T-helper 2 cell treated with Interferon-gamma antibody and Interleukin-4, amounts not matched to agents 100 ng/mL and 5 ng/mL, for 36 hours (primary cell): ENCODE measurements around the gene DOCK3. TPM values are rescaled to one million over a fixed set of nuclear protein-coding genes. Genes with fewer than 3 reads are reported as not detected.
"Not testable (repeated sequence)": the region's sequence is repeated elsewhere in the genome, so short reads cannot be mapped to it uniquely, and the experiment has no call there.

Experiments used
- intact Hi-C: fragments of 100-400 bp; cut with micrococcal nuclease; formaldehyde crosslinking; loops from one replicate; pipeline ENCODE4 v1.15.1; 2023
- total RNA-seq: library from RNA; stranded (reverse); gene quantifications from 2 replicates; pipeline ENCODE4 v1.2.3, GENCODE V29; 2022

Gene DOCK3
- total RNA-seq, 1 donor from 2014 or later, result 0.93 TPM

DNA sequence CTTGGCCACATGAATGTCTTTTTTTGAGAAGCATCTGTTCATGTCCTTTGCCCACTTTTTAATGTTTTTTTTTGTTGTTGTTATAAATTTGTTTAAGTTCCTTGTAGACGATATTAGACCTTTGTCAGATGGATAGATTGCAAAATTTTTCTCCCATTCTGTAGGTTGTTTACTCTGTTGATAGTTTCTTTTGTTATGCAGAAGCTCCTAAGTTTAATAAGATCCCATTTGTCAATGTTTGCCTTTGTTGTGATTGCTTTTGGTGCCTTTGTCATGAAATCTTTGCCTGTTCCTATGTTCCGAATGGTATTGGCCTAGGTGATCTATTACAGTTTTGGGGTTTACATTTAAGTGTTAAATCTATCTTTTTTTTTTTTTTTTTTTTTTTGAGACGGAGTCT lies 116.2 kb downstream of the DOCK3 start:
- intact Hi-C loops, result not testable (repeated sequence)

DNA sequence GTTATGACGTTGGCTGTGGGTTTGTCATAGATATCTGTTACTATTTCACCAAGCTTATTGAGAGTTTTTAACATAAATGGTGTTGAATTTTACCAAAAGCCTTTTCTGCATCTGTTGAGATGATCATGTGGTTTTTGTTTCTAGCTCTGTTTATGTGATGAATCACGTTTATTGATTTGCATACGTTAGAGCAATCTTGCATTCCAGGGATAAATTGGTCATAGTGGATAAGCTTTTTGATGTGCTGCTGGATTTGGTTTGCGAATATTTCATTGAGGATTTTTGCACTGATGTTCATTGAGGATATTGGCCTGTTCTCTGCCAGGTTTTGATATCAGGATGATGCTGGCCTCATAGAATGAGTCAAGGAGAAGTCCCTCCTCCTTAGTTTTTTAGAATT lies 117.8 kb downstream of the DOCK3 start:
- intact Hi-C loops, result no loop called here

DNA sequence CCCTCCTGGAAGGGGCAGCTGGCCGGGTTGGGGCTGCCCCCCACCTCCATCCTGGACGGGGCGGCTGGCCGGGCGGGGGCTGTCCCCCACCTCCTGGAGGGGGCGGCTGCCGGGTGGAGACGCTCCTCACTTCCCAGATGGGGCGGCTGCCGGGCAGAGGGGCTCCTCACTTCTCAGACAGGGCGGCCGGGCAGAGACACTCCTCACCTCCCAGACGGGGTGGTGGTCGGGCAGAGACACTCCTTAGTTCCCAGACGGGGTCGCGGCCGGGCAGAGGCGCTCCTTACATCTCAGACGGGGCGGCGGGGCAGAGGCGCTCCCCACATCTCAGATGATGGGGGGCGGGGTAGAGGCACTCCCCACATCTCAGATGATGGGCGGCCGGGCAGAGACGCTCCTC lies 129.1 kb downstream of the DOCK3 start:
- intact Hi-C loops, result not testable (repeated sequence)

DNA sequence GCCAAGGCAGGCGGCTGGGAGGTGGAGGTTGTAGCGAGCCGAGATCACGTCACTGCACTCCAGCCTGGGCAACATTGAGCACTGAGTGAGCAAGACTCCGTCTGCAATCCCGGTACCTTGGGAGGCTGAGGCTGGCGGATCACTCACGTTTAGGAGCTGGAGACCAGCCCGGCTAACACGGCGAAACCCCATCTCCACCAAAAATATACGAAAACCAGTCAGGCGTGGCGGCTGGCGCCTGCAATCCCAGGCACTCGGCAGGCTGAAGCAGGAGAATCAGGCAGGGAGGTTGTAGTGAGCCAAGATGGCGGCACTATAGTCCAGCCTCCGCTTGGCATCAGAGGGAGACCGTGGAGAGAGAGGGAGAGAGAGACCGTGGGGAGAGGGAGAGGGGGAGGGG lies 129.6 kb downstream of the DOCK3 start:
- intact Hi-C loops, result not testable (repeated sequence)

DNA sequence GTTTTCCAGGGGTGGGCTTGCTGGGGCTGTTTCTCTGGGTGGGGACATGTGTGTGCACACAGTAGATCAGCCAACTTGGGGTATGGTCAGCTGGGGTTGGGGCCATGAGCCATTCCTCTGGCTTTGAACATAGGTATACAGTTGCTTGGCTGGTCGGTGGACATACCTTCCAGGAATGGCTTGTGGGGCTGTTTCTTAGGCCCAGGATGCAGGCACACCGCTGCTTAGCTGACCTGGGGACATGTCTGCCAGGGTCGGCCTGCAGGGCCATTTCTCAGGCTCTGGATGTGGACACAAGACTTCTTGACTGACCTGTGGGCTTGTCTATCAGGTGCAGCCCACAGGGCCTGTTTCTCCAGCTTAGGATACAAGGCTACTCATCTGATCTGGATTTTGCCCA lies 130.6 kb downstream of the DOCK3 start:
- intact Hi-C loops, result no loop called here

DNA sequence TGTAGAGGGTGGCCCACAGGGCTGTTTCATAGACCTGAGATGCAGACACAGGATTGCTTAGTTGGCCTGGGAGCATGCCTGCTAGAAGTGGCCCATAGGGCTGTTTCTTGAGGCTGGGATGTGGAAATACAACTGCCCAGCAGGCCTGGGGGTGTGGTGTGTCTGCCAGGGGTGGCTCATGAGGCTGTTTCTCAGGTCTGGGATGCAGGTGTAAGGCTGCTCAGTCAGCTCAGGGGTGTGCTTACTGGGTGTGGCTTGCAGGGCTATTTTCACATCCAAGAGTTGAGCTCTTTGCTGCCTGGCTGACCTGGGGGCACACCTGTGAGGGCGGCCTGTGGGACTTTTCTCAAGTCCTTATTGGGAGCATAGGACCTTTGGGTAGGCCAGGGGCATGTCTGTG lies 131.3 kb downstream of the DOCK3 start:
- intact Hi-C loops, result no loop called here

DNA sequence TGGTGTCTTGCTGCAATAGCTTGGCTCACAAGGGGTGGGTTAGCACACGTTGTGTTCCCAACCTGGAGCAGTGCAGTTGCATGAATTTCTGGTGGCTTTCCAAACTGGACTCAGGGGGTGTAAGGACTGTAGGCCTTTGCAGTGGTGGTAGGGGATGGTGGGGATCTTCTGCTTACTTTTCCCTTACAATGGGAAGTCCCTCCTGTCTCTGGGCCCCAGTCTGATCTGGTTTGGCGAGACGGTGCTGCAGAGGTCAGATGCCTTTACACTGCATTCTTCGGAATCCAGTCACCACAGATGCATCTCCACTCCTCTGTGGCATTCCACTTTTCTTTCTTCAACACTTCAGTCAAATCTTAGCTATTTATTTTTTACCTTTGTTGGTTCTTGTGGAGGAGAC lies 132.1 kb downstream of the DOCK3 start:
- intact Hi-C loops, result no loop called here

DNA sequence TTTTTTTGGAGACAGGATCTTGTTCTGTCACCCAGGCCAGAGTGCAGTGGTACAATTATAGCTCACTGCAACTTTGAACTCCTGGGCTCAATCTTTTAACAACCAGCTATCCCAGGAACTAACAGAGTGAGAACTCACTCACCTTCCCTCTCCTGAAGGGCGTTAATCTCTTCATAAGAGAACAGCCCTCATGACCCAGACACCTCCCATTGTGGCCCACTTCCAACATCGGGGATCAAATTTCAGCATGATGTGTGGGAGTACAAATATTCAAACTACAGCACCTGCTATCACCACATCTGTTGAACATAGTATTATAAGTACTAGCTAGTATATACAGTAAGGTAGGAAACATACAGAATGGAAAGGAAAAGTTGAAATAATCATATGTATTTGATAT lies 132.5 kb downstream of the DOCK3 start:
- intact Hi-C loops, result no loop called here

DNA sequence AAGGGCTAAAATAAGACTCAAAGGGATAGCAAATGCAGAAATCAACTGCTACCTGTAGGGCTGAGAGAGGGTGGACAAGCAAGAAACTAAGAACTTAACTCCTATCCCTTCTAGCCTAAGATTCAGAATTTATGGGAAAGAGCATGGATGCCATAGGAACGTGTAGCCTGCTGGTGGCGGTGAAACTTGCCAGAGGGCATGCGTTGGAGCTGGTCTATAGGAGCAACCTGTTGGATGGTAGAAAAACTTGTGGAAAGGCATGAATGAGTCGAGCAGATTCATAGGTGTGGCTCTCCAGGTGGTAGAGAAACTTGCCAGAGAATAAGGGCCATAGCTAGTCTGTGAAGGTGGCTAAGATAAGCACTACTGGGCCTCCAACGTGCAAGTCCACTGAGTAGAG lies 137.2 kb downstream of the DOCK3 start:
- intact Hi-C loops, result no loop called here

DNA sequence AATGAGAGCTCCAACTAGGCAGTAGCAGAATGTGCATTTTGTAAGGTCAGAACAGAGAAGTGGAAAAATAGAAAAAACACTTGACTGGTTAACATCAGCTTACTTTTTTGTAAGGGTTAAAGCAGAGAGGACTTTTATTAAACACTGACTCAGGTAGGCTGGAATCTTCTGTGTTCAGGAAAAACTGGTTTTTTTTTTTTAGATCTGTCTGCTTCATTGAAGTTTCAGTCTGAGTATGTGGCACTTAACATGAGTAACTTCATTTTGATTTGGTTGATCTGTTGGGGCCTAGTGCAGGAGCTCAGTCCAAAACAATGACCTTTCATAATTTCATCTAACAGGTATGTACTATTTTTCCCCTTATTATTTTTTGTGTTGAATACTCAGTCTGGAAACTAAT lies 141.1 kb downstream of the DOCK3 start:
- intact Hi-C loops, result no loop called here

DNA sequence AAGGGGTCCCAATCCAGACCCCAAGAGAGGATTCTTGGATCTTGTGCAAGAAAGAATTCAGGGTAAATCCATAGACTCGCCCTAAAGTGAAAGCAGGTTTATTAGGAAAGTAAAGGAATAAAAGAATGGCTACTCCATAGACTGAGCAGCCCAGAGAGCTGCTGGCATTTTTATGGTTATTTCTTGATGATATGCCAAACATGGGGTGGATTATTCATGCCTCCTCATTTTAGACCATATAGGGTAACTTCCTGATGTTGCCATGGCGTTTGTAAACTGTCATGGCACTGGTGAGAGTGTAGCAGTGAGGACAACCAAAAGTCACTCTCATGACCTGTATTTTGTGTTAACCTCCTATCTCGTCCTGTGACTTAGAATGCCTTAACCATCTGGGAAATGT lies 142.2 kb downstream of the DOCK3 start:
- intact Hi-C loops, result no loop called here

DNA sequence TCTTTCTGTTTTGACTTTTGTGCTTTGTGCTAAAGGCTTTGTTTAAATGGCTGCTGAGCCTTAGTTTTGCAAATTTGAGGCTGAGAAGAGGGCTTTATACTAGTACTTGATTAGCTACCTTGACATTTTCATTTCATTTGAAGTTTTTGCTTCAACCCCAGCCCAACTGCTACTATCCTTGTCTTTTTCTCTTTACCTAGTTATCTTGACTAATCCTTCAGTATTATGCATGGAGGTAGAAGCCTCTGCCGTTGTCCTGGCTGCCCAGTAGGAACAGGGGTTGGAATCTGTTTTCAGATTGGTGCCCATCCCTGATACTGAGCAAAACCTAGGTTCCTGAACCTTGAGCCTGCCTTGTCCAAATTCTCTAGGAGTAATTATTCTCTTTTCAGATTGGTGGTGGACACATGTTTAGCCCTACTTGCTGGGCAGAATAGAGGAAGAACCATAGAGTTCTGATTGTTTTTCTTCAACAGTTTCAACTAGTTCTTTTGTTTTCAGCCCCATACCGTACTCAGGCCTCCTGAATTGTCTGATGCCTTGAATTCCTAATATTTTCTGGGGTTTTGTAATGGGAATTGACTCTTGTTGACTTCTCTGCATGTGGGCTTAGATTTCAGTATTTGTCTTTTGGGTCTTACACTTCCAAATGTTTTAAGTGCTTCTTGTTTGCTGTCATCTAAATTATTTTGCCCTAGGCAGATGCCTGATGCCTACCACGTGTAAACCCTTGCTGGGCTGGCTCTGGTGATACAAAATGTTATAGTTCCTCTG lies 143.2 kb downstream of the DOCK3 start:
- intact Hi-C loops, result no loop called here

DNA sequence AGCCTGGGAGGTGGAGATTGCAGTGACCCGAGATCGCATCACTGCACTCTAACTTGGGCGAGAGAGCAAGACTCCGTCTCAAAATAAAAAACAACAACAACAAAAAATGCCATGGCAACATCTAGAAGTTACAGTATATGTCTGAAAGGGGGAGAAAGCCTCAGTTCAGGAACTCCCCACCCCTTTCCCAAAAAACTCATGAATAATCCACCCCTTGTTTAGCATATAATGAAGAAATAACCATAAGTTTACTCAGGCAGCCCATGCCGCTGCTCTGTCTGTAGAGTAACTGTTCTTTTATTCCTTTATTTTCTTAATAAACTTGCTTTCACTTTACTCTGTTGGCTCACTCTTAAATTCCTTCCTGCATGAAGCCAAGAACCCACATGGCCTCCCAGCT lies 145.2 kb downstream of the DOCK3 start:
- intact Hi-C loops, result no loop called here

DNA sequence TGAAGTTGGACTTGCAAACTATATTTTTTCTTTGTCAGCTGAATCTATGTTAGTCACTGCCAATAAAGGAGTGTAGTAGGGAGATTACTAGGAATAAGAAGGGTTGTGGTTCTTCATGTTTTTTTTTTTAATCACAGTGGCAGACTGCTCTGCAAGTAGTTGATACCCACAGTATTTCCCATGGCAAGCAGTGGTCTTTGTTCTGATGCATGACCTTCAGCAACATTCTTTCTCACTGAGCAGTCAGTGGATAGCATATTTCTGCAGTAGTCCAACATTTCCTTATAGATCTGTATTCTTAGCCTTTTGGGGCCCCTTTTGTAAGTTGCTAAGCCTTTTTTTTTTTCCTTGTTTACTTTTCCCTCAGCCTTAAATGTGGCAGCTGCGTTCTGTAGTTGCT lies 151.1 kb downstream of the DOCK3 start:
- intact Hi-C loops, result no loop called here

DNA sequence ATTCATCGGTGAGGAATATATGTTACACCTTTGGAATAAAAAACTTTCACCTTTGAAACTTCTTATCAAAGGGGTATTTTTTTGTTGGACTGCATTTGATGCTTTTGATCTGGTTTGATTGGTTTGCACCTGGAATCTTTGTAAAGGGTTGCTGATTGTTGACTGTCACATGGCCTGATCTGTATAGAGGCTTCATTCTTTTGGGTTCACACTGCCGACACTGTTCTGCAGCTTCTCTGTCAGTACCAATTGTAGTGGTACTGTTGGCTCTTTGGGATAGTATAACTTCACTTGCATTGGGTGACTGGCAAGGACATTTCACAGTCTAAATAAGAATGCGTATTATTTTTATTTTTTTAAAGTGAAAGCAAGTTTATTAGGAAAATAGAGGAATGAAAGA lies 155.7 kb downstream of the DOCK3 start:
- intact Hi-C loops, result no loop called here

DNA sequence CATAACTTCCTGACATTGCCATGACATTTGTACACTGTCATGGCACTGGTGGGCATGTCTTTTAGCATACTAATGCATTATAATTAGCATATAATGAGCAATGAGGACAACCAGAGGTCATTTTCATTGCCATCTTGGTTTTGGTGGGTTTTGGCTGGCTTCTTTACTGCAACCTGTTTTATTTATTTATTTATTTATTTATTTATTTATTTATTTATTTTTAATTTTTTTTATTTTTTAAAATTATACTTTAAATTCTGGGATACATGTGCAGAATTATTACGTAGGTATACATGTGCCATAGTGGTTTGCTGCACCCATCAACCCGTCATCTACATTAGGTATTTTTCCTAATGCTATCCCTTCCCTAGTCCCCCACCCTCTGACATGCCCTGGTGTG lies 156.3 kb downstream of the DOCK3 start:
- intact Hi-C loops, result not testable (repeated sequence)

DNA sequence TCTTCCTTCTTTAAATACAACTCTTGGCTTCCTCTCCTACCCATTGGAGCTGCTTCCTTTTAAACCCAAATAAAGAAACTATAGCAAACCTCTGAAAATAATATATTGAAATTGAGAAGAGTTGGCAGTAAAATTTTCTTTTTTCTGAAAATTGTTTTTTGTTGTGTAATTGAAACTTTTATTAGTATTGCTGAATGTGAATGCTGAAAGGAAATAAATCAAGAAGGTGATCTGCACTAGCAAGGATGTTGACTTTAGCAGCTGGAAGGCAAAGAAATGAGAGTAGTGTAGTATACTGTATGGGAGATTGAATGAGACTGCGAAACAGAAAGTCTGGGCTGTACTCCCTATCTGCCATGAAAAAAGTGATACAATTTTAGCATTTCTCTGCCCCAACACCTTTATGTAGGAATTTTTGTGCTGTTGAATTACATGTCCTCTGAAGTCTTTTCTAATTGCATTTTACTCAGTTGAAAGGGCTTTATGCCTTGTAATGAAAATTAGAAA lies 166.3 kb downstream of the DOCK3 start:
- intact Hi-C loops, result no loop called here

DNA sequence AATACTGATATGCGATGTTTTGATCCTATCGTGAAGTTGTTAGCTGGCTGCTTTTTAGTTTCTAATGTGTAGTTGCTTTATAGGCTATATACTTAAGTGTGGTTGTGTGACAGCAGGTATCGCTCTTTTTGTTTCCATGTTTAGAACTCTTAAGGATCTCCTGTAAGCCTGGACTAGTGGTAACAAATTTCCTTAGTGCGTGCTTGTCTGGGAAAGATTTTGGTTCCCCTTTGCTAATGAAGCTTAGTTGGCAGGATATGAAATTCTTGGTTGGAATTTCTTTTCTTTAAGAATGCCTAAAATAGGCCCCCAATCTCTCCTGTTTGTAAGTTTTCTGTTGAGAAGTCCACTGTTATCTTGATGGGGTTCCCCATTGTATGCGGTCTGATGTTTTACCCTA lies 173.6 kb downstream of the DOCK3 start:
- intact Hi-C loops, result no loop called here

DNA sequence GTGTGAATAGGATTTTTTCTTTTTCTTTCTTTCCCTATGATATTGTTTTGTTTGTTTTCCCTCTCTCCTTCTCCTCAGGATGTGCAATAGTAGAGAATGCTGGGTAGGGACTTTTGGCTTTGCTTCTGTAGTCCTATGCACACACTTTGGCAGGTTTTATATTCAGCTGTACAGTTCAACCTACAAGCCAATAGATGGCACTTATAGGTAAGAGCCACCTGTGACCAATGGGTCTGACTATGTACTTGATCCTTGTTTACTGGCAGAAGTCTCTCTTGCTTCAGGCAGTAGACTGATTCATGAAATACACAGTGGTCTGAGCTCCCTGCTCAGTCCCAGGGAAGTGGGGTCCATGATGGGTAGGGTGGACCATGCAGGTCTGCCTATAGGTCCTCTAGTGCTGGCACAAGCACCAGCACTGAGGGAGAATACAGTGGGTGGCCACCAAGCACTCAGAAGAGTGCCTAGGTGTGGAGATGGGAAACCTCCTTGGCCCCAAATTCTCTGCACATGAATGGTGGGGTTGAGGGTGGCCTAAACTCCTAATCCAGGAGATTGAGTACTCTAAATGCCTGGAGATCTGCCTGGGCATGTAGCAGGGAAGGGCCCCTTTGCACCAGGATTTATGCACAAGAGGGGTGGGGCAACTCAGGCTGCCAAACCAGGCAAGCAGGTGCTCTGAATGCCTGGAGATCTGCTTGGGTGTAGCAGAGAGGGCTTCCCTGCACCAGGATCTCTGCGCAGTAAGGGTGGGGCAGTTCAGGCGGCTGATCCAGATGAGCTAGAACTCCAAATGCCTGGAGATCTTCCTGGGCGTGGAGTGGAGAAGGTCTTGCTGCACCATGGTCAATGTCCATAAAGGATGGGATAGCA lies 176.1 kb downstream of the DOCK3 start:
- intact Hi-C loops, result no loop called here

DNA sequence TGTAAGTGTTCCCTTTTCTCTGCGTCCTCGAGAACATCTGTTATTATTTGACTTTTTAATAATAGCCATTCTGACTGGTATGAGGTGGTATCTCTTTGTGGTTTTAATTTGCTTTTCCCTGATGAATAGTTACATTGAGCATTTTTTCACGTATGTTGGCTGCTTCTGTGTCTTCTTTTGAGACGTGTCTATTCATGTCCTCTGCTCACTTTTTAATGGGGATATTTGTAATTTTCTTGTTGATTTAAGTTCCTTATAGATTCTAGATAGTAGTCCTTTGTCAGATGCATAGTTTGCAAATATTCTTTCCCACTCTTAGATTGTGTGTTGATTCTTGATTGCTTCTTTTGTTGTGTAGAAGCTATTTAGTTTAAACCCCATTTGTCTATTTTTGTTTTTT lies 179.2 kb downstream of the DOCK3 start:
- intact Hi-C loops, result no loop called here

DNA sequence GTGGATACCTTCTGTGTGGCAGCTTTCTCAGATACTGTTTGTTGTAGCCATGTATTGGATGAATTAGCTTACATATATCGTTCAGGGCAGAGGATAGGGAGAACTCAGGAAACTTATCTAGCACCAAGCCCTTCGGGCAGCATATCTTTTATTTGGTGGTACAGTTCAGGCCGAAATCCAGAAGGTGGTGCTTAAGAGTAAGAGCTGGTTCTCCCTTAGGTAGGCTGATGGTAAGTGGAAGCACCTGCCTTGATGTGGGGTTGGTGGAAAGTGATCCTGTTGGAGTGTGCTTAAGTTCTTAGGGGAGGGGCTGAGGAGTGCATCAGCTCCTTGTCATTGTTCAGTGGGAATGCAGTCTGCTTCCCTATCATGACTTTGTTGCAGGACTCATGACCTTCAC lies 187.5 kb downstream of the DOCK3 start:
- intact Hi-C loops, result no loop called here

DNA sequence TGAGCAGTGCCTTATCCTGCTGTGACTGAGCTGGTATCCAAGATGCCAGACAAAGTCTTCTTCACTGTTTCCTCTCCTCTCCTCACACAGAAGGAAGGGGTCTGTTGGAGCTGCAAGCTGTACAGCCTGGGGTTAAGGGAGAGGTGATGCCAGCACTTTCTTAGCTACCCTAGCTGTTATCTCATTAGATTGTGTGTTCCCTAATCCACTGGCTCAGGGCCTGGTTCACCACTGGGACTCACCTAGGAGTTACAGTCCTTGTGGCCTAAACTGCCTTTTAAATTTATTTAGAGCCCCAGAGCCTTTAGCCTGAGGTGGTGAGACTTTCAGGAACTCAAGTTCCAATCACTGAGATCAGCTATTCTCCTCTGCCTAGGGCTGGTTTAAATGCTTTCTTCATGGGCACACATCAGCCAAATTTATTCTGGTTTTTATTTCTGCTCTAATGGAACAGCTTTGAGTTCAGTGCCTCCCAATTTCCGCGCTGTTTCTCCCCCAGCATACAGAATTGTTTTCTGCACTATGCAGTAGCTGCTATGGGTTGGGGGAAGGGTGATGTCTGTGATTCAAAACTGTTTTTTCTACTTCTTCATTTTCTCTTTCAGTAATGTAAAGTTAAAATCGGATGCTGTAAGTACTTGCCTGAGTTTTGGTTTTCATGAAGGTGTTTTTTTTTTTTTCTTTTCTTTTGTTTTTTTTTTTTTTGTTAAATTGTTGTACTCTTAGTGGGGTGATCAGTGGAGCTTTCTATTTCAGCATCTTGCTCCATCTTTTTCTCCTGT lies 198.8 kb downstream of the DOCK3 start:
- intact Hi-C loops, result no loop called here
